ENCODE data around the gene TVP23C. TPM values are rescaled to one million over a fixed set of nuclear protein-coding genes. Genes with fewer than 3 reads are reported as not detected.

TVP23C gene
- total and polyA plus RNA-seq, 9 of the 15 experiments (the other 6 are each of a cell fraction or from before 2014, with no cell fraction given): 5.7 to 16.8 (median 8.2) TPM

- Histone ChIP-seq H3K9ac (ENCODE audit: insufficient read depth in 1 of 2, low read depth in 2 of 2, low read length in 2 of 2) (no peak overlapping the region), H3K36me3 (ENCODE audit: control insufficient read depth, insufficient read depth, low read length) (peaks cover 10% of the 10 kb centered on the region; the same call in 2 of the 3 replicates), H4K20me1 (replicated peaks; ENCODE audit: control insufficient read depth, insufficient read depth, low read length) (no peaks in the 10 kb centered on the region), H3K27ac (ENCODE audit: extremely low read depth, low read depth, low read length) (no peak overlapping the region), H3K4me2 (ENCODE audit: insufficient read depth, low read length) (no peak overlapping the region), H3K4me1 (replicated peaks in 1 of 2; ENCODE audit: control insufficient read depth in 2 of 2, insufficient read depth in 2 of 2, low read length in 2 of 2) (no peaks in the 10 kb centered on the region), H3K9me1 (ENCODE audit: control insufficient read depth, insufficient read depth, low read length) (no peaks in the 10 kb centered on the region), H3K27me3 (ENCODE audit: control insufficient read depth in 2 of 2, insufficient read depth in 2 of 2, low read length in 2 of 2) (no peaks in the 10 kb centered on the region), H2AFZ (ENCODE audit: low read depth, low read length) (no peak overlapping the region), H3K79me2 (ENCODE audit: control insufficient read depth, insufficient read depth, low read length) (no peaks in the 10 kb centered on the region), H3K9me3 (replicated peaks; ENCODE audit: control insufficient read depth, insufficient read depth, low read depth, low read length) (no peaks in the 10 kb centered on the region), H3K4me3 (no peak overlapping the region)
- DNase-seq (ENCODE audit: extremely low read depth in 1 of 4, low spot score in 3 of 4) (no peak), FAIRE-seq (no peak), ATAC-seq (no peak)
- intact Hi-C loops (cut with micrococcal nuclease) (no loop called here), in situ Hi-C loops (cut with MboI) (no loop called here)
- POLR2A ChIA-PET: interaction anchor here (0.7 kb wide), 1 partner anchor 97 kb away, joined by 3 read pairs; no protein-coding TSS in a partner anchor
- CTCF ChIA-PET (ENCODE audit: low intra/inter-chr PET ratio): no interaction called here
- BruUV-seq (replicated peaks): no TSS peak
- 72% methylated on average over 9 of the region's 9 CpGs for WGBS (ENCODE audit: insufficient coverage, low coverage, missing lambda C conversion rate)
- TF ChIP-seq PREB (CRISPR knock-in tag; IDR thresholded peaks at IDR 0.05) (no peak), GATAD2A (IDR thresholded peaks at IDR 0.05) (no peak), L3MBTL2 (IDR thresholded peaks at IDR 0.05) (no peak), FOXJ2 (tag; IDR thresholded peaks at IDR 0.05) (no peak), TEAD1 (CRISPR knock-in tag; IDR thresholded peaks at IDR 0.05) (no peak), HNRNPUL1 (IDR thresholded peaks at IDR 0.05; ENCODE audit: low read length) (no peak), ERF (CRISPR knock-in tag; IDR thresholded peaks at IDR 0.05) (no peak), ZNF174 (CRISPR knock-in tag; IDR thresholded peaks at IDR 0.05) (no peak), POU5F1 (IDR thresholded peaks at IDR 0.05; ENCODE audit: borderline replicate concordance, low read depth, low read length, partially characterized antibody) (no peak), HDAC2 (IDR thresholded peaks at IDR 0.05) (no peak), CBX2 (IDR thresholded peaks at IDR 0.05; ENCODE audit: insufficient read depth, low read length, poor library complexity, severe bottlenecking) (no peak), ESRRB (CRISPR knock-in tag; IDR thresholded peaks at IDR 0.05; ENCODE audit: borderline replicate concordance) (no peak), ZNF12 (CRISPR knock-in tag; IDR thresholded peaks at IDR 0.05) (no peak)
- TF ChIP-seq, protein P1, sequence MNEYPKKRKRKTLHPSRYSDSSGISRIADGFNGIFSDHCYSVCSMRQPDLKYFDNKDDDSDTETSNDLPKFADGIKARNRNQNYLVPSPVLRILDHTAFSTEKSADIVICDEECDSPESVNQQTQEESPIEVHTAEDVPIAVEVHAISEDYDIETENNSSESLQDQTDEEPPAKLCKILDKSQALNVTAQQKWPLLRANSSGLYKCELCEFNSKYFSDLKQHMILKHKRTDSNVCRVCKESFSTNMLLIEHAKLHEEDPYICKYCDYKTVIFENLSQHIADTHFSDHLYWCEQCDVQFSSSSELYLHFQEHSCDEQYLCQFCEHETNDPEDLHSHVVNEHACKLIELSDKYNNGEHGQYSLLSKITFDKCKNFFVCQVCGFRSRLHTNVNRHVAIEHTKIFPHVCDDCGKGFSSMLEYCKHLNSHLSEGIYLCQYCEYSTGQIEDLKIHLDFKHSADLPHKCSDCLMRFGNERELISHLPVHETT (CRISPR knock-in tag; conservative IDR thresholded peaks at IDR 0.05 in 1 of 2, IDR thresholded peaks at IDR 0.05 in 1 of 2): no peak
- TF ChIP-seq, protein P2, sequence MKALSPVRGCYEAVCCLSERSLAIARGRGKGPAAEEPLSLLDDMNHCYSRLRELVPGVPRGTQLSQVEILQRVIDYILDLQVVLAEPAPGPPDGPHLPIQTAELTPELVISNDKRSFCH (CRISPR knock-in tag; IDR thresholded peaks at IDR 0.05): no peak
- TF ChIP-seq, protein P2 (tag; IDR thresholded peaks at IDR 0.05): no peak
Measured at GRCh38 chr17:15513856-15514459, 49.3 kb downstream of the TVP23C start.

All from K562 (cell line).